Bronchial epithelial cell (primary cell): ENCODE data around the gene PSMA5. TPM values are rescaled to one million over a fixed set of nuclear protein-coding genes. Genes with fewer than 3 reads are reported as not detected.
A peak's percentile ranks its signal among the peaks of the same experiment; 100 is the strongest.

Experiments
- DNase-seq: peaks from one replicate; pipeline ENCODE4 v3.0.0-alpha.2; 2010; ENCODE audit warnings: low read depth
- FAIRE-seq: peaks from 2 replicates; lab custom pipeline; 2011; peaks lifted over from hg19 to GRCh38; lab: Jason Lieb, UNC
- H3K27me3 ChIP-seq: 2 replicates; pipeline ENCODE4 v1.5.1; 2011; ENCODE audit warnings: low read length; ENCODE audit not compliant: control insufficient read depth, insufficient read depth
- H3K36me3 ChIP-seq: 2 replicates; pipeline ENCODE4 v1.5.1; 2011; ENCODE audit warnings: low read length; ENCODE audit not compliant: control insufficient read depth, insufficient read depth
- H3K4me3 ChIP-seq: 2 replicates; pipeline ENCODE4 v1.5.1; 2011; ENCODE audit warnings: mild to moderate bottlenecking, low read depth, low read length, control low read depth
- CTCF ChIP-seq: IDR thresholded peaks from 2 replicates; pipeline ENCODE4 v1.5.1; 2011; ENCODE audit warnings: mild to moderate bottlenecking, moderate library complexity, low read length, control low read depth, inconsistent platforms; ENCODE audit not compliant: insufficient read depth, severe bottlenecking
- total RNA-seq: library from RNA; depleted of rRNA; stranded (reverse); fragments of >200 nt; gene quantifications from 2 replicates; pipeline ENCODE4 v1.2.1, GENCODE V29; 2014

The PSMA5 gene
- total RNA-seq, 1 donor from 2014 or later: 42.9 TPM

GRCh38 chr1:109400035-109400655 lies 26.1 kb downstream of the PSMA5 start:
- FAIRE-seq (no peak), DNase-seq (no peak)

GRCh38 chr1:109399326-109399957 lies 26.8 kb downstream of the PSMA5 start:
- no peak overlapping the region for H3K4me3 ChIP-seq
- H3K36me3 ChIP-seq: peaks cover 4% of the 10 kb centered on the region
- DNase-seq (peak; percentile 67), FAIRE-seq (no peak)
- H3K27me3 ChIP-seq: no peaks in the 10 kb centered on the region
- TF ChIP-seq CTCF: peak; percentile 32

More at GRCh38 chr1:109400035-109400655, 26.1 kb downstream of the PSMA5 start:
- Histone ChIP-seq H3K36me3 (peaks cover 5% of the 10 kb centered on the region), H3K27me3 (no peaks in the 10 kb centered on the region), H3K4me3 (no peak overlapping the region)
- TF ChIP-seq CTCF: no peak

- no peak for TF ChIP-seq CTCF
- DNase-seq: peak; percentile 35
- no peak for FAIRE-seq
Observed at GRCh38 chr1:109398343-109399225, 27.7 kb downstream of the PSMA5 start.

GRCh38 chr1:109397581-109398342 lies 28.5 kb downstream of the PSMA5 start, which contains the start of gene SORT1:
Gene SORT1, minus strand, starts transcription at chr1:109397918. Its CDS starts 26 bp downstream, at chr1:109397892.
- Histone ChIP-seq H3K4me3 (peak within 1 kb of the TSS; percentile 49), H3K36me3 (peaks cover 2% of the 10 kb centered on the region), H3K27me3 (no peaks in the 10 kb centered on the region)
- FAIRE-seq (no peak), DNase-seq (peak; percentile 43)
- no peak for TF ChIP-seq CTCF

More at GRCh38 chr1:109398343-109399225, 27.7 kb downstream of the PSMA5 start:
- Histone ChIP-seq H3K27me3 (no peaks in the 10 kb centered on the region), H3K4me3 (peak overlapping the region; percentile 49), H3K36me3 (peaks cover 4% of the 10 kb centered on the region)

- TF ChIP-seq CTCF: no peak
- H3K4me3 ChIP-seq: peak overlapping the region; percentile 49
- peaks cover under 1% of the 10 kb centered on the region for H3K36me3 ChIP-seq
- DNase-seq: peak; percentile 12
- H3K27me3 ChIP-seq: no peaks in the 10 kb centered on the region
- no peak for FAIRE-seq
Observed at GRCh38 chr1:109396871-109397580, 29.2 kb downstream of the PSMA5 start.
